ENCODE results near the gene ECEL1.

Gene ECEL1

GRCh38 chr2:232521959-232522622, 34.5 kb upstream of the ECEL1 start:
- DNase-seq, result no peak

- DNase-seq, result no peak
These were observed 33.5 kb upstream of the ECEL1 start for GRCh38 chr2:232521098-232521497.

- DNase-seq, result no peak
These were observed 32.9 kb upstream of the ECEL1 start for GRCh38 chr2:232520489-232520888.

- no peak for DNase-seq
These were observed 32.2 kb upstream of the ECEL1 start, which contains the start of gene PRSS56 for GRCh38 chr2:232519581-232520438. Gene PRSS56, plus strand, starts transcription at chr2:232520388. Its CDS starts 211 bp downstream, at chr2:232520599.

- DNase-seq, result no peak
These were observed 31.2 kb upstream of the ECEL1 start for GRCh38 chr2:232518844-232519243.

GRCh38 chr2:232516551-232516950, 28.9 kb upstream of the ECEL1 start:
- no peak for DNase-seq

GRCh38 chr2:232515639-232516038, 28.0 kb upstream of the ECEL1 start:
- DNase-seq, result no peak

GRCh38 chr2:232513353-232513752, 25.7 kb upstream of the ECEL1 start:
- no peak for DNase-seq

GRCh38 chr2:232512602-232513001, 25.0 kb upstream of the ECEL1 start:
- peak in 1 of 2 experiments; percentile 16 for DNase-seq

- DNase-seq, result peak; percentile 26 to 69
These were observed 23.8 kb upstream of the ECEL1 start for GRCh38 chr2:232511336-232511890.

GRCh38 chr2:232508251-232508650, 20.6 kb upstream of the ECEL1 start:
- no peak for DNase-seq

GRCh38 chr2:232506709-232507108, 19.1 kb upstream of the ECEL1 start:
- DNase-seq, result no peak

- no peak for DNase-seq
These were observed 18.2 kb upstream of the ECEL1 start for GRCh38 chr2:232505856-232506255.

- DNase-seq, result peak in 1 of 2 experiments; percentile 24
These were observed 16.8 kb upstream of the ECEL1 start for GRCh38 chr2:232504438-232504837.

- DNase-seq, result no peak
These were observed 16.2 kb upstream of the ECEL1 start for GRCh38 chr2:232503809-232504323.

- peak; percentile 84 to 85 for DNase-seq
These were observed 15.5 kb upstream of the ECEL1 start for GRCh38 chr2:232502911-232503808.

GRCh38 chr2:232502511-232502910, 14.9 kb upstream of the ECEL1 start:
- peak; percentile 33 to 41 for DNase-seq

GRCh38 chr2:232501794-232502390, 14.3 kb upstream of the ECEL1 start:
- DNase-seq, result no peak

GRCh38 chr2:232501331-232501771, 13.7 kb upstream of the ECEL1 start:
- no peak for DNase-seq

GRCh38 chr2:232498452-232498851, 10.8 kb upstream of the ECEL1 start:
- no peak for DNase-seq

- DNase-seq, result no peak
These were observed 9.7 kb upstream of the ECEL1 start for GRCh38 chr2:232497348-232497747.
